Mesangial cell (primary cell): ENCODE data around the gene HOXA3. TPM values are rescaled to one million over a fixed set of nuclear protein-coding genes. Genes with fewer than 3 reads are reported as not detected.

Experiments used
- total RNA-seq: library from RNA; depleted of rRNA; stranded (reverse); fragments of >200 nt; gene quantifications from 2 replicates; pipeline ENCODE4 v1.2.3, GENCODE V29; 2015

The HOXA3 gene
- total RNA-seq: 39.4 and 86.7 TPM in 2 replicates

DNA sequence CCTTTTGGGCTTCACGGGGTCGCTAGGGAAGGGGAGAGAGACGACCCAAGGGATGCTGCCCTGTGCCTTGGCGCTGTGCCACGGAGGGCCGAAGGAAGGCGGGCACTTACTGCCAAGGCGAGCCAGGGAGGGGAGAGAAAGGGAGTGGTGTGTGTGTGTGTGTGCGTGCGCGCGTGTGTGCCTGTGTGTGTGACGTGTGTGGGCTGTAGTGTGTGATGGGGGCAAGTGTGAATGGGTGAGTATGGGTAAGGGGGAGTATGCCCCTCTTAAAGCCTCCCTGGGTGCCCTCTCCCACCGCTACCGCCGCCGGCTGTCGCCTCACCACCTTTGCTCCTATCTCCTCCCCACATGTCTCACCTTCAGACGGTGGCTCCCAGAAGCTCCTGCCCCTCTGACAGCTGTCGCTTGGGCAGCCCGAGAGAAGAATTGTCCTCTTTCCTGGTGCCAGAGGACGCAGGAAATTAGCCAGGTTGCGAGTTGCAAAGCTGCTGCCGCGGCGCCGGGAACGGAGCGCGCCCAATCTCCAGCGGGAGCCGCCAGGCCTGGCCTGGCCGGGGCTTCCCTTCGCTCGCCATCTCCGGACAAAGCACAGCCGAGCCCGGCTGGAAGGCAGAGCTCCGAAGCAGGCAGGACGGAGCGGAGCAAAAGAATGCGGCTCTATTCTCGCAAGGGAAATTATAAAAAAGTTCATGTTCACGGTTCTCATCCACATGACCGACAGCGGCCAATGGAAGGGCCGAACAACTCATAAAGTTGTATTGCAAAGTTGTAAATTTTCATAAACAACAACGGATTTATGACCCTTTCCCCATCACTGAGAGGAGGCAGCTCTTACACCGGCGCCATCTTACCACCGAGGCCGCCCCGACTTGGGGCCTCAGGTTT lies at the start of gene HOXA3:
HOXA3 (minus strand) TSS at position 653 of the 885 bp plus-strand sequence. CDS start 41,943 bp downstream, outside the sequence.

DNA sequence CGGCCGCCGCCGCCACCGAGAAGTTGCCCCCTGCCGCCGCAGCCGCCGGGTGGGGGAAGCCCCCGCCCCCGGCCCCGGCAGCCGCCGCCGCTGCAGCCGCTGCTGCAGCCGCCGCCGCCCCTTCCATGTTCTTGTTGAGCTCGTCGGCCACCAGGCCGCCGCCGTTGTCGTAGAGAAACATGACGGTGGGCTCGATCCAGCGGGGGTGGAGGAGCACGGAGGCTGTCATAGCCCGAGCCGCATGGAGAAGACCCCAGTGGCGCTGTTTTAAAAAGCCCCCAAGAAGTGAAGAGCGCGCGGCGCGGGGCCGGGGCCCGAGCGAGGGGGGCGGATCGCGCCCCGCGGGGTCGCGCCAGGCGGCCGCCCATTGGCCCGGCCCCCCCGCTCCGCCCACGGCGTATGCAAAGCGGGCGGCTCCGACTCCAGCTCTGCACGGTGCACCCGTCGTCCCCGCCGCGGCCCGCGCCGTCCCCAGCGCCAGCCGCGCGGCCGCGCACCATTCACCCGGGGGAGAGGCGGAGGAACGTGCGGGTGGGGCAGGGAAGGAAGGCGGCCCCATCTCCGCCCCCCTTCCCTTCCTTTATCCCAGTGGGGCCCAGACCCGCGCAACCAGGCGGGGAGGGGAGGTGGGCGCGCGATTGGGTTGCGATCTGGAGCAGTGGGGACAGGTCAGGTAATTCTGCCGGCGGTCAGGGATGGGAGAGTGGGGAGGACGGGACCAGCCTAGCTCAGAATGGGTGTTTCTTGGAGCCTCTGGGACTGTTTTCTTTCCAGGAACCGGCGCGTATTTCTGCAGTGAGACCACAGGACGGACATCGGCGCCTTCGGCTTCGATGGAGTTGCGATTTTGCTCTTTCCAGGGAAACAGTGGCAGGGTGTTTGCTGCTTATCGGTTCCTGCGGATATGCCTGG lies 47.7 kb upstream of the HOXA3 start, which contains the start of gene HOXA13:
HOXA13 (minus strand) TSS at position 243 of the 912 bp plus-strand sequence; CDS start at position 229, 14 bp downstream.

DNA sequence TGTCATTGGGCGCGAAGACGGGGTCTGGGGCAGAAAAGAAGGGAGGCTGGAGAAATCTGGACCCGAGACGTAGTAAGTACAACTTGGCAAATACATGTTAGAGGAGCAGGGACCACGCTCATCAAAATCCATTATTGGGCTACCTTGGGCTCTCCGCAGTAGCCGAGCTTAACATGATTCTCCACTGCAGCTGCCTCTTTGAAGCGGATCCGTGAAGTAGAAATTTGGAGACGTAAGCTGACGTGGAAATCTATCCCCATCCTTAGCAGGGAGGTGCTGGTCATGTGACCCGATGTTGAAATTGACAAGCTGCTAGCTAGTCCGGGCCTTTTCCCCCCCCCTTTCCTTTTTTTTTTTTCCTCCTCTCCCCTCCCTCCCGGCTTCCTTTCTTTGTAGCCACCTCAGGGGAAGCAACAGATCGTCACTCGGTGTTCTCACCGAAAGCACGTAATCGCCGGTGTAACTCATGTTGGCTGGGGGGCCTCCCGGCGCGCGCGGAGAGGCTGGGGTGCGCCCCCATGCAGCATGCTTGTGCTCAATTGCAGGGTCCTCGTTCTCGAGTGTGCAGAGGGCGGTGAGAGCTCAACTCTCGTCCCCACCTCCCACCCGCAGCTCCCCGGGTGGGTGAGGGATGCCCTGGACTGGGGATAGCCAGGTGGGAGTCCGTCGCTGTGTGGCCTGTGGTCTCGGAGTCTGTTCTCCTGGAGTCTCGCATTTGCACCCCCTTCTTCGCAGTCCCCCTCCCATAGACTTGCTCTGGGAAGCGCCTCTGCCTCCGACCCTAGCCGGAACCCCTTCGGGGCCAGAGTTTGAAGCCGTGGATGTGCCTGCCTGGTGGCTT lies 32.9 kb upstream of the HOXA3 start, which contains the start of gene HOXA11:
HOXA11 (minus strand) TSS at position 220 of the 841 bp plus-strand sequence; CDS start at position 132, 88 bp downstream.

DNA sequence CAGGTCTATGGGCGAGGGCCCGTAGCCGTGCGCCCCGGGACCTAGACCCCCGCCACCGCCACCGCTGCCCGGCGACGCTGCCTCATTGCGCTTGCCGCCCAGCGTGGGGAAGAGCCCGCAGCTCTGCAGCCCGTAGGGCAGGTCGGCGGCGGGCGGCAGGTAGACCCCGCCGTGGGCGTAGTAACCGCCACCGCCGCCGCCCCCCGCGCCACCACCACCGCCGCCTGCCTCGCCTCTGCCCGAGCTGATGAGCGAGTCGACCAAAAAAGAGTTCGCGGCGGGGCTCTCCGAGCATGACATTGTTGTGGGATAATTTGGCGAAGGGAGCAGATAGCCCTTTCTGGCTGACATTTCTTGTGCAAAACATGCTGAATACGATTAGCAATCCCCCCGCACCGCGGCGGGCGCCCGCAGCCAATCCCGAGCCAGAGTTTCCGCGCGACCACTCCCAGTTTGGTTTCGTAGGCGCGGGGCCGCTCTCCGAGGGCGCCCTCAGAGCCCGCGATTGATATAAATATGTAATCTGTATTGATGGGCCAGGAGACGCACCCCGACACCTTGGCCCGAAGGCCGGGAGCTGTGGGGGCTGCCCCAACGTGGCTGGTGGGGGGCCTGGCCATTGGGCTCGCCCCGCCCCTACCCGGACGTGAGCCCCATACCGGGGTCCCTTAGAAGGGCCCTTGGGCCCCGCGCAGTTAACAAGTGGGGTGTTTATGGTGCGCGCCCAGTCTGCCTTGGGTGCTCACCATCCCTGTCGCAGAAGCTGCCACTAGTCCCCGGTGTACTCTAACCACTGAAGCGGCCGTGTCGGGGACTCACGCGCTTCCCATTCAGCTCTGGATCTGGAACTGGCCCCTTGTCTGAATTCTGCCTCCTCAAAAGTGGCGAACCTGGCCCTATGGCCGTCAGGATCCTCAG lies 21.8 kb upstream of the HOXA3 start, which contains the start of gene HOXA10:
HOXA10 (minus strand) TSS at position 365 of the 918 bp plus-strand sequence; CDS start at position 351, 14 bp downstream.

DNA sequence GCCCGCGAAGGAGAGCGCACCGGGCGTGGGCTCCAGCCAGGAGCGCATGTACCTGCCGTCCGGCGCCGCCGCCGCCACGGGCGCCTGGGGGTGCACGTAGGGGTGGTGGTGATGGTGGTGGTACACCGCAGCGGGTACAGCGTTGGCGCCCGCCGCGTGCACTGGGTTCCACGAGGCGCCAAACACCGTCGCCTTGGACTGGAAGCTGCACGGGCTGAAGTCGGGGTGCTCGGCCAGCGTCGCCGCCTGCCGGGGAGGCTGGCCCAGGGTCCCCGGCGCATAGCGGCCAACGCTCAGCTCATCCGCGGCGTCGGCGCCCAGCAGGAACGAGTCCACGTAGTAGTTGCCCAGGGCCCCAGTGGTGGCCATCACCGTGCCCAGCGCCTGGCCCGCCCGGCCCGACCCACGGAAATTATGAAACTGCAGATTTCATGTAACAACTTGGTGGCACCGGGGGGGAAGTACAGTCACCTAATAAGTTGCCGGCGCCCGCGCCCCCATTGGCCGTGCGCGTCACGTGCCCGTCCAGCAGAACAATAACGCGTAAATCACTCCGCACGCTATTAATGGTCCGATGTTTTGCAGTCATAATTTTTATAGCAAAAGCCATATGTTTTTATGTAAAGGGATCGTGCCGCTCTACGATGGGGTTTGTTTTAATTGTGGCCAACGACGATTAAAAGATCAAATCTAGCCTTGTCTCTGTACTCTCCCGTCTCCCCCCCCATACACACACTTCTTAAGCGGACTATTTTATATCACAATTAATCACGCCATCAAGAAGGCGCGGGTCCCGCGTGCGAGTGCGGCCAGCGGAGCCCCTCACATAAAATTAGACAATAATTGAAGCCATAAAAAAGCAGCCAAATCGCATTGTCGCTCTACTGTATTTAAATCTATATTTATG lies 13.0 kb upstream of the HOXA3 start, which contains the start of gene HOXA9:
HOXA9 (minus strand) TSS at position 449 of the 907 bp plus-strand sequence; CDS start at position 369, 80 bp downstream.

DNA sequence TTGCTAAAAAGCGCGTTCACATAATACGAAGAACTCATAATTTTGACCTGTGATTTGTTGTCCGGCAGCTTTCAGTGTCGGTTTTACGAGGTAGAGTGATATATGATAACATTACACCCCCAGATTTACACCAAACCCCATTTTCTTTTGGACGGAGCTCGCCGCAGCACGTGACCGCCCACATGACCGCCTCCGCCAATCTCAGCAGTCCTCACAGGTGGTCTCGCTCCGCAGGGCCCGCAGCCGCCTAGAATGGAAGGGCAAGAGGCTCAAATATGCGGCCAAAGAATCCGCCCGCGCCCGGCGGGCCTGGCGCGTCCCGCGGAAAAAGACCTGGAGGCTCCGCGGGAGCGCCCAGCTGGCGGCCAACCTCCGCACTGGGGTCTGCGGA lies 4.1 kb upstream of the HOXA3 start, which contains the start of gene HOXA7:
HOXA7 (minus strand) TSS at position 168 of the 391 bp plus-strand sequence; CDS start at position 38, 130 bp downstream.

DNA sequence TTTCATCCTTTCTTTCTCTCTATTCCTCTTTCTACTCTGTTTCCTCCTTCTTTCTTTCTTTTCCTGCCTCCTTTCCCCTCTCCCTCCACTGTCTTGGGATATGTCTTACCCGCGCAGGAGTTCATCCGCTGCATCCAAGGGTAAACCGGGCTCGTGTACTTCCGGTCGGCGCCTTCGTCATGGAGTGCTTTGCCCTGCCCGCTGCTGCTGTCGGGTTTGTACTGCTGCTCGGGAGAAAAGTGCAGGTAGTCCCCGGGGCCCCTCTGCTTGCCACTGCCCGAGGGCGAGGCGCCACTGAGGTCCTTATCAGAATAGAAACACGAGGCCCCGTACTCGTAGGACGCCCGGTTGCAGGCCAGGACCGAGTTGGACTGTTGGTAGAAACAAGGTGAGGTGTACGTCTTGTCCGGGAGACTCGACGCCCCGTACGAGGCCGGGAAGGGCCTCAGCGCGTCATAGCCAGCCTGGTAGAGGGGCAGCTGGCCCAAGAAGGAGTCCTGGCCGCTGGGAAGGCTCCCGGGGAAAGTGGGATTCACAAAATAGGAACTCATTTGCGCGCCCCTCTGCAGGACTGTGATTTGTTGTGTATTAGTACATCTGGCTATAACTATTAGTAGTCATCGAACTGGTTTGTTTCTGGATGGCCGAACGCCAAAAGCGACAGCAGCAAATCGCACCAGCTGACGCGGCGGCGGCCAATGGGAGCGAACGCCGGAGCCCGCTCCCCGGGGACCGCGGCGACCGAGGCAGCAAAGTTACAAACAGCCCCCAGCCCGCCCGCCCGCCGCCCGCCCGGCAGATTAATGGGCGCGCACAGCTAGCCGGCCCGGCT lies 5.0 kb downstream of the HOXA3 start, which contains the start of gene HOXA6:
HOXA6 (minus strand) TSS at position 576 of the 832 bp plus-strand sequence; CDS start at position 551, 25 bp downstream.

DNA sequence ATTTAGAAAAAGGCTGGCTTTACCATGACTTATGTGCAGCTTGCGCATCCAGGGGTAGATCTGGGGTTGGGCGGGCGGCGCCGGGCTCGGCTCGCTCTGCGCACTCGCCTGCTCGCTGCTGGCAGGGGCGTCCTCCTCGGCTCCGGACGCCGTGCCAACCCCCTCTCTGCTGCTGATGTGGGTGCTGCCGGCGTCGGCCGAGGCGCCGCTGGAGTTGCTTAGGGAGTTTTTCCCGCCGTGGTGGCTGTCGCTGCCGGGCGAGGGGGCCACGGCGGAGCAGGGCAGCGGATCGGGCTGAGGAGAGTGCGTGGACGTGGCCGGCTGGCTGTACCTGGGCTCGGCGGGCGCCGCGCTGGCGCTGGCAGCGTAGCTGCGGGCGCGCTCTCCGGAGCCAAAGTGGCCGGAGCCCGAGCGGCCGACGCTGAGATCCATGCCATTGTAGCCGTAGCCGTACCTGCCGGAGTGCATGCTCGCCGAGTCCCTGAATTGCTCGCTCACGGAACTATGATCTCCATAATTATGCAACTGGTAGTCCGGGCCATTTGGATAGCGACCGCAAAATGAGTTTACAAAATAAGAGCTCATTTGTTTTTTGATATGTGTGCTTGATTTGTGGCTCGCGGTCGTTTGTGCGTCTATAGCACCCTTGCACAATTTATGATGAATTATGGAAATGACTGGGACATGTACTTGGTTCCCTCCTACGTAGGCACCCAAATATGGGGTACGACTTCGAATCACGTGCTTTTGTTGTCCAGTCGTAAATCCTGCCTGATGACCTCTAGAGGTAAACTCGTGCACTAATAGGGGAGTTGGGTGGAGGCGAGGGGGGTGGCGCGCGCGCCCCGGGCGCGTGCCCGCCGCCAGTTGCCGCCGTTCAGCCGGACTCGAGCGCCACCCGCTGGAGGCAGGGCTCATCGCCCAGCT lies 9.1 kb downstream of the HOXA3 start, which contains the start of gene HOXA5:
HOXA5 (minus strand) TSS at position 659 of the 927 bp plus-strand sequence; CDS start at position 585, 74 bp downstream.

DNA sequence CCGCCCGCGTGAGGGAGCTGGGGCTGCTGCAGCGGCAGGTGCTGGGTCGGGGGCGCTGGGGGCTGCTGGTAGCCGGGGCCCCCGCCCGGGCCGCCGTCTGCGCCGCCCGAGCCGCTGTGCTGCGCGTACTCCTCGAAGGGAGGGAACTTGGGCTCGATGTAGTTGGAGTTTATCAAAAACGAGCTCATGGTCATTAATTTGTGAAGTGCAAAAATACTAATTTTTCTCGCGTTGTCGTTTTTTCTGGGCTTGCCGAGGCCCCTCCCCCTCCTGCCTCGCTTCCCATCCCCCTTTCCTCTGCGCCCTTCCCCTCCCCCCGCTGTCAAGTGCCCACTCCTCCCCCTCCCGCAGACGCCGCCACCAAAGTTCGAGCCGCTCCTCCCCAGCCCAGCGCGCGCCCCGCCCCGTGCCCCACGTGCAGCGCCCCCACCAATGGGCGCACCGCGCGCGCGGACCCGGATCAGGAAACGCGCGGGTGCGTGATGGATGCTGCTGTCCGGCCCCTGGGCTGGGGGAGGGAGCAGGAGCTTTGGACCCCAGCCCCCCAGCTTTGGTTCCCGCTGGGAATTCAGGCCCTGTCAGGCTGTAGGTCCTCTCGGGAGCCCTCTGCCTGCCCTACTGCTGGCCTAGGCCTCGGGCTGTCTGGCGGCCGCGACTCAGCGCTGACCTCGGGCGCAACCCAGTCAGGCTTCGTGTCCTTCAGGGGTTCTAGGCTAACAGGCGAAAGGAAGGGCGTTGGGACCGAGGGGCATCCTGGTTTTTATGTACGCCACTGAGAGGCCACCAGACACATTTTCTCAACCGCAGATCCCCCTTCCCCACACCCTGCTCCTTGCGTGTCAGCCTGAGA lies 21.6 kb downstream of the HOXA3 start, which contains the start of gene HOXA4:
HOXA4 (minus strand) TSS at position 218 of the 850 bp plus-strand sequence; CDS start at position 194, 24 bp downstream.

DNA sequence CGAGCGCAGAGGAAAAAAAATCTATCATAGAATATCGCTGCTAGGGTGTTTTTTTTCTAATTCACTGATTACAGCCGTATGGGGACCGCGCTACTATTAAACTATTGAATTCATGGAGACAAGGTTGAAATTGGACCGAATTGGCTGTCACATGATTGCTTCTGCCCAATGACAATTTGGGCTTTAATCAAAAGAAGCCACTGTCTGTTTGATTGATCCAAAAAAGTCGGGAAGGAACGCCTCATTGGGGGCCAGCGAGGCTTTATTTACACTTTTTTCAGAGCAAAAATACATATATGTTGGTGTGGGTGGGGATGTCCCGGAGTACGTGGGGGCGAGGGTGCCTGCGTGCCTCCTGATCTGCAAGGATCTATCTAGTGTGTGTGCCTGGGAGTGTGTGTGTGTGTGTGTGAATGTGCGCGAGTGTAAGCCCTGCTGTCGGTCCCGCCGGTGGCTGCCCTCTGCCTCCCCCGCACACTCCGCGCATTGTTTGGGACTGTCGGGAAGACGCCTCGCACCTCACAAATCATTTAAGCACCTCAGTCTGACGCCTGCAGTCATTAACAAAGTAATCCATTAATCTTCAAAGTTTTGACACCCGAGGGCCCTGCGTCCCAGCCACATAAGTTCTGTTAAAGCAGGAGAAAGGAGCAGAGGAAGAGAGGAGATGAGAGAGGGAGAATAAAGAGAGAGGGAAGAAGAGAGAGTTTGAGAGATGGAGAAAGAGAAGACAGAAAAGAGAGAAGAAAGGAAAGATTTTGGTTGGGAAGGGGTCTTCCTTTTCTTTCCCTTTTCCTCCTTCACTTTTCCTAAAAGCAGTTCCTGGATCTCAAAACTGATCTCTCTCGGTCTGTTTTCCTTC lies 49.6 kb downstream of the HOXA3 start, which contains the start of gene HOXA2:
HOXA2 (minus strand) TSS at position 103 of the 862 bp plus-strand sequence. CDS start 183 bp downstream, outside the sequence.

DNA sequence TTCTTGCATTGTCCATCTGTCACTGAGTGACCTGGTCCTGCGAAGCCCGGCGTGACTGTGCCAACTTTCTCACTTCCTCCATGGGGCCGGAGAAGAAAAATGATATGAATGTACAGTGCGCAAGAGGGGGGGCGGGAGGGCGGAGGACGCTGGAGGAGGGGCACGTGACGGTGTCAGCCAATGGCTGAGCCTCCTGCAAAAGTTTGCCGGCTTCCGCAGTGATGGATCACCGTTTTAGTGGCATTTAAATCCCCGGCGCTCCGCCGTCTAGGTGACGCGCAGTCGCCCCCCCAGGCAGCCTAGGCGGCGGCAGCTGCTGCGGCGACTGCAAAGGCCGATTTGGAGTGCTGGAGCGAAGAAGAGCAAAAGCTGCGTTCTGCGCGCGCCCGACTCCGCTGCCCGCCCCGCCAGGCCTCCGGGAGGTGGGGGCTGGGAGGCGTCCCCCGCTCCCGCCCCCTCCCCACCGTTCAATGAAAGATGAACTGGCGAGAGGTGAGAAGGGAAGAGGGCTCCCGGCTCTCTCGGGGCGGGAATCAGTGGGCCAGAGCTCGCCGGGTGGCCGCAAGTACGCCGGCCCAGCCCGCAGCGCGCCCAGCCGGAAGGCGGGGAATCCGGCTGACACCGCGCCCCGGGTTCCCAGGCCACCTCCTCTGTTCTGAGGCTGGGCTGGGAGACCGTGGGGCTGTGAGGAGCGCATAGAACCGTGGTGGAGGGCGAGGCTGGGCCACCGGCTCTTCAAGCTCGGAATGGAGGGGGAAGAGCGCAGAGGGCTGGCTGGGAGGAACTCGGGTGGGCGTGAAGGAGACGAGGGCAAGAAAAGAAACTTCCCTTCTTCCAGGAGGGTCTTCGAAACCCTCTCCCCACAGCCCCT lies 56.3 kb downstream of the HOXA3 start, which contains the start of gene HOXA1:
HOXA1 (minus strand) TSS at position 104 of the 871 bp plus-strand sequence; CDS start at position 16, 88 bp downstream.

